Hematopoietic multipotent progenitor cell treated with erythropoietin and hydrocortisone succinate and interleukin-3 and kit ligand, for 15 days (in vitro differentiated cells): ENCODE measurements around the gene MICOS13.

Source experiments
- DNase-seq: peaks from one replicate; pipeline ENCODE4 v3.0.0-alpha.2; 2015; ENCODE audit warnings: low spot score

The MICOS13 gene

GRCh38 chr19:5628461-5628860, 51.9 kb downstream of the MICOS13 start:
- DNase-seq = no peak
